Right renal pelvis (tissue), 4 donors: ENCODE results near the gene SLC16A13. TPM values are rescaled to one million over a fixed set of nuclear protein-coding genes. Genes with fewer than 3 reads are reported as not detected.
"Not testable (repeated sequence)": the region's sequence is repeated elsewhere in the genome, so short reads cannot be mapped to it uniquely, and the experiment has no call there.

Source experiments
- DNase-seq, 4 donors: peaks; one replicate each; pipeline ENCODE4 v3.0.0-alpha.2; 2013; ENCODE audit warnings: low read depth in 4 of 4, low spot score in 3 of 4, missing footprints in 1 of 4
- polyA plus RNA-seq, 4 donors: library from polyadenylated mRNA; unstranded; fragments of 120-200 nt; gene quantifications; one replicate each; pipeline ENCODE4 v1.2.1, GENCODE V29; 2013; ENCODE audit not compliant: insufficient read length in 4 of 4

SLC16A13 gene
- polyA plus RNA-seq, 4 donors = 2.7 to 4.8 (median 3.9) TPM

DNA sequence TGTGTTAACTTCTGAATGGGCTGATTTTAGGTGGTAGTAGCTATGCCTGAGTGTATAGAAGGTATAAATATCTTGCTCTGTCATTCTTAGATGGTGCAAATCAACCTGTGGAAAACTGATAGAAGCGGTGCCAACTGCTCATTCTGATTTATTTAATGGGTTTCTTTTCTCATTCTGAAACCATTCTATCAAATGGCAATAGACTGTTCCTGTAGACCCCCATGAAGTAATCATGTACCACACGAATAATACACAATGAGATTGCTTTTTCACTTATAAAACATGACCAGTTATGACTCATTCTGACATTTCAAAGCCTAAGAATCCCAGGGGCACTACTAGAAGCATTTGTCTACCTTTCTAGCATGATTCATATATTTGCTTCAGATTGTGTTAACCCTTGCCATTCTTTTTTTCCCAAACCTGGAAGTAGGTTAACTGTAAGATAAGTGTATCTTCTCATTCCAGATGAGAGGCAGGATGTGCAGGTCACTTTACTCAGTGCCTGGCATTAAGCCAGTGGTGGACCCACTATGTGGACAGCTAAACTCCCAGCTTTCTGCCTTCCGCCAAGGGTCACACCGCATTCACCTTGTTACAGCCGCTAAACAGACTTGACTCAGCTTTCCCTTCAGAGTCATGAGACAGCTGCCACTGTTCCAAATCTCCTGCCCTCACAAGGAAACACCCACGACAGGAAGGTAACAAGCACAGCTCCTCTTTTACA is 24.5 kb downstream of the SLC16A13 start:
- DNase-seq = no peak

DNA sequence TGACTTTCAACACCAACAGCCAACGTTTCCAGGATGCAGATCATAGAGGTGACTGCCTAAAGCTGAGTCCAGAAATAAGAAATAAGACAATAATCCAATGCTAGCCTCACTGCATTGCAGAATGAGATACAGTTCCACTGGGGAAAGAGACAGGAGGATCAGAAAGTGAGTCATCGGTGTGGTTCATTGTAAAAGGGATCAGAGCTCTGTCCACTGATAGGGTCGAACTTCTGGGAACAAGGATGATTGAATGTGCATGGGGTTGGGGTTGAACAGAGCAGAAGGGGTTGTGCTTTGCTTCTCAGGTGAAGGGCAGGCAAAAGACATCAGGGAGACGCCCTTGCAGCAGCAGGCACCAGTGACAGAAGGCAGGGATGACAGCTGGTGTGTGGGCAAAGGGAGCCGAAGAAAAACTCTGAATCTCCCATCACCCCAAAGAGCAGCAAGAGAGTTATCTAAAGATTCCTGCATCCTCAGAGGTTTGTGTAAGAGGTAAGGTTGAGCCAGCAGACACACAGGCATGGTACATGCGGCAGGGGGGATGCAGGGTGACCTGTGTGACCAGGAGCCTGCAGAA is 27.8 kb downstream of the SLC16A13 start:
- no peak for DNase-seq

DNA sequence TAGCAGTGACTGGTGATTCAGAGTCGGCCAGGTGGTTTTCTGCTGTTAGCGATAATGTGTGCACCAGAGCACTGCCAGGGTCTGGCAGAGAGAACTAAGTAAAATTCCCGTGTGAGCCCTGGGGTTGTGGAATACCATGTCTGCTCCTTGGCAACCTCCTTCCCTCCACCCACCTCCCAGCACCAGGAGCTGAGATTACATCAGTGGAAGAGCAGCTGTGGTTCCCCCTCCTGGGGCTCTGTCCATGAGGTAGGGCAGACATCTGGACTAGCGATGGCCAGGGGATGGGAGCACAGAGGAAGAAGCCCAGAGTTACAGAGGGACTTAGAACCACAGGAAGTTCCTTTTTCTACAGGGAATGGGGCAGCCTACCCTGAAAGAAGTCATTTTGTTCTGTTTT is 28.4 kb downstream of the SLC16A13 start:
- DNase-seq = no peak

DNA sequence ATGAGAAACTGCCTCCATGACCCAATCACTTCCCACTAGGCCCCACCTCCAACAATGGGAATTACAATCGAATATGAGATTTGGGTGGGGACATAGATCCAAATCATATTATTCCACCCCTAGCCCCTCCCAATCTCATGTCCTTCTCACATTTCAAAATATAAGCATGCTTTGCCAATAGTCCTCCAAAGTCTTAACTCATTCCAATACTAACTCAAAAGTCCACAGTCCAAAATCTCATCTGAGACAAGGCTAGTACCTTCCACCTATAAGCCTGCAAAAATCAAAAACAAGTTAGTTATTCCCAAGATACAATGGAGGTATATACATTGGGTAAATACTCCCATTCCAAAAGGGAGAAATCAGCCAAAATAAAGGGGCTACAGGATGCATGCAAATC is 31.4 kb downstream of the SLC16A13 start:
- no peak for DNase-seq

DNA sequence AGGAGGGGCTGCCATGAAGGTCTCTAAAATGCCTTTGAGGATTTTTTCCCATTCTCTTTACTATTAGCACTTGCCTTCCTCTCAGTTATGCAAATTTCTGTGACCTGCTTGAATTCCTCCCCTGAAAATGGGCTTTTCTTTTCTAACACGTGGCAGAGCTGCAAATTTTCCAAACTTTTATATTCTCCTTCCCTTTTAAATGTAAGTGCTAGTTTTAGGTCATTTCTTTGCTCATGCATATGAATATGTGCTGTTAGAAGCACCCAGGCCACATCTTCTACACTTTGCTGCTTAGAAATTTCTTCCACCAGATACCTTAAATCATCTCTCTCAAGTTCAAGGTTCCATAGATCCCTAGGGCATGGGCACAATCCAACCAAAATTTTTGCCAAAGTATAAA is 32.5 kb downstream of the SLC16A13 start:
- no peak for DNase-seq

DNA sequence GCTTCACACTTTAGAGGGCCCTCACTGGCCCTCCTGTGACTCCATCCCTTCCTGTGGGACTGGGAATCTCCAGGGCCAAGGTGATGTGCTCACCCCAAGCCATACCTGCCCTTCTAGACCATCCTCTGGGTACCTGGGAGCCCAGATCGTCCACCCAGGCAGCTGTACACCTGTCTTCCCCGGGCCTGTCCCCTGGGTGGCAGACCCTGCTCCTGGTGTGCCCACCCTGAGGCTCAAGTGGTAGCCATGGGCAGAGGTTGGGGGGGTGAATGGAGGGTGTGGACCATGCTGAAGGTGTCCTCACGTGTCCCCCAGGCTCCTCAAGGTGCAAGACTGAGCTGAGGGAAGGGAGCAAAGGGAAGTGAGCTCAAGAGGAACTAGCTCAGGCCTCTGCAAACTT is 34.9 kb downstream of the SLC16A13 start:
- DNase-seq = no peak

DNA sequence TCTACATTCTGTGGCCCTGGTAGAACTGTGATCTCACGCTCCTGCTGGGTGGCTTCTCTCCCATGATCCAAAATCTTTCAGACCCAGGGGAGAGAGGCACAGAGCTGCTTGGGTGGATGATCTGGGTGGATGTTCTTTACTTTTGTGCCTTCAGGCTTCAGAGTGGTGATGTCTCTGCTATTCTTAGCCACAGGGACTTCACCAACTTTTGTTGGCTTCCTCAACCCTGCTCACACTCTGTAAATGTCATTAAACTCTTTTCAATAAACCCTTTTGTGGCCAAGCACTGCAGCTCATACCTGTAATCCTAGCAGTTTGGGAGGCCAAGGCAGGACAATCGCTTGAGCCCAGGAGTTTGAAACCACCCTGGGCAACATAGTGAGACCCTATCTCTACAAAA is 36.6 kb downstream of the SLC16A13 start:
- DNase-seq = no peak

DNA sequence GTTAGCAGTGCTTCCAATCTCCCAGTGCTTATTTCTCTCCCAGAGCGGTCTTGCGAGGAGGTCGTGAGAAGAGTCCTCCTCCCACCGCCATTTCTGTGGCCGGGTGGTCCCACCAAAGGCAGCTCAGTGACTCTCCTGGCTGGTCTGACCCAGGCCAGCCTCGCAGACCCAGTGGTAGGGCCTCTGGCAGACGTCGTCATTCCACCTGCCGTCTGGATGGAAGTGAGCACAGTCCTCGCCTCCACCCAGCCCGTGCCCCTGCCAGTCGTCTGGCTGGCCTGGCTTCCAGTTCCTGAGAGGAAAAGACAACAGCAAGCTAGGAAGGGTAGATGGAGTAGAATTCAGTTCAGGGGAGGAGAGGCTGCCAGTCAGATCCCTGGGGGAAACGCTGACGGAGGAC is 39.1 kb downstream of the SLC16A13 start:
- DNase-seq = no peak

DNA sequence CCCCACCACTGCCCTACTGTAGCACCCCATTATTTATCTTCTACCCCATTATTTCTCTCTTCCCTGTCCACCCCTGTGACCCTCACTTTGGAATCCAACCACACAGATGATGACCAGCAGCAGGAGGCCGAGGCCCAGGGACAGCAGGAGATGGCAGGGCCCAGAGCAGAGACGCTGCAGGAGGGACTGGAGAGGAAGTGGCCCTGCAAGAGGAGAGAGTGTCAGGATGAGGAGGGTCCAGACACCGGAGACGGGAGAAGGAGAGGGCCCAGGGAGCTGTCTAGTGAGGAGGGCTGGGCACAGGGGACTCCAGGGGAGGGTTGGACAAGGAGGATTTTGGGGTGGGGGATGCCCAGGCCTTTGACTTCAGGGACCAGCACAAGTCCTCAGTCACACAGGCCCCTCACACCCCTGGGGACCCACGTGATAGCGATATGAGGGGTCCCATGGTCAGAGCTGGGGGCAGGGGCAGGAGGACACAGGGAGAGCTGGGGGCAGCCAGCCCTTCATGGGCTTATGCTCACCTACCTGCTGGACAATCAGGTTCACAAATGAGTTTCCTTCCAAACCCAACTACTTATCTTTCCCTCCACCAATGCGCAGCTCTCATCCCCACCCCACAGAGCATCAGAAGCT is 42.2 kb downstream of the SLC16A13 start:
- no peak for DNase-seq

DNA sequence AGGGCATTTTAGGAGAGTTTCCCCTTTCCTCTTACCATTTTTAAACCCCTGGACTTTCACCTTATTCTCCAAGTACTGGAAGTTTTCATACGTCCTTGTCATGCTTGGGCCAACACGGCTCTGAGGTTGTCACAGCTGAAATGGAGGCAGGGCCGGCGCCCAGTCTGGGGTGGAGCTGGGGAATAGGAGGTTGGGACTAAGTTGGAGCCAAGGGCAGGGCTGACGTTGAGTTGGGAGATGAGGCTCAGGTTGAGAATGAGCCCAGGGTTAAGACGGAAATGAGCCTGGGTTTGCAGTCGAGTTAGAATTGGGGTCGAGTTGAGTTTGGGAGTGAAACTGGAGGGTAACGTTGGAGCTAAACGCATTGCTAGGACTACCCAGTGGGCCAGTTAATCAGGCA is 42.9 kb downstream of the SLC16A13 start:
- no peak for DNase-seq

DNA sequence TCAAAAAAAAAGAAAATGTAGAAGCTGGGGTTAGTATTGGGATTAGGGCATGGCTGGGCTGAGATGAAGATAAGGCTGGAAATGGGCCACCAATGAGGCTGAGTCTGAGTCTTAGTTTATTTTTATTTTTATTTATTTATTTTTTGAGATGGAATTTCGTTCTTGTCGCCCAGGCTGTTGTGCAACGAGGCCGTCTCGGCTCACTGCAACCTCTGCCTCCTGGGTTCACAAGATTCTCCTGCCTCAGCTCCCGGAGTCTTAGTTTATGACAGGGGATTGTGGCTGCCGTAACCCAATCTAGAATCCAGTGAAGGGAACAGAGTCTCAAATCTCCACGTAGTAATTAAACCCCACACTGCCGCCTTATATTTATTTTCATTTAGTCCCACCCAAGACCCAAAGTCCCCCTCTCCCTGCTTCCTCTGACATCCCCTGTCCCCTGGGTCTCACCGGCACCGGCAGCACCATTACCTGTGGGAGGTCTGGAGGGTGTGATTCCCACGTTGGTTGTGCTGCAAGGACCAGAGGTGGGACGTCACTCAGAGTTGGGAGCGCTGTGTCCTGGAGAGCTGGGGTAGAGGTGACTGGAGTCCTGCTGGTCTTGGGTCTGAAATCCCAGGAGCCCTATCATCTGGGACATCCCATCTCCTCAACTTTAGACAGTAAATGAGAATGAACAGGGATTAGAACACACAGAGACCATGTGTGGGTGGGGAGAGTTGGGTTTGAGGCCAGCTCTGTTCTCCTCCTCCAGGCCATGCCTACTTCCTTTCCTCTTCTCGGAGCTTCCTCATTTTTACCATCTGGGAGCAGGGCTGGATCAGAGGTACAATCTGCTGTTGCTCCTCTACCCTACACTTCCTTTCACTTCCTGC is 44.0 kb downstream of the SLC16A13 start, which contains the start of gene CLEC10A:
CLEC10A (minus strand) TSS at position 671 of the 875 bp plus-strand sequence. CDS start 1,439 bp downstream, outside the sequence.
- DNase-seq = no peak

DNA sequence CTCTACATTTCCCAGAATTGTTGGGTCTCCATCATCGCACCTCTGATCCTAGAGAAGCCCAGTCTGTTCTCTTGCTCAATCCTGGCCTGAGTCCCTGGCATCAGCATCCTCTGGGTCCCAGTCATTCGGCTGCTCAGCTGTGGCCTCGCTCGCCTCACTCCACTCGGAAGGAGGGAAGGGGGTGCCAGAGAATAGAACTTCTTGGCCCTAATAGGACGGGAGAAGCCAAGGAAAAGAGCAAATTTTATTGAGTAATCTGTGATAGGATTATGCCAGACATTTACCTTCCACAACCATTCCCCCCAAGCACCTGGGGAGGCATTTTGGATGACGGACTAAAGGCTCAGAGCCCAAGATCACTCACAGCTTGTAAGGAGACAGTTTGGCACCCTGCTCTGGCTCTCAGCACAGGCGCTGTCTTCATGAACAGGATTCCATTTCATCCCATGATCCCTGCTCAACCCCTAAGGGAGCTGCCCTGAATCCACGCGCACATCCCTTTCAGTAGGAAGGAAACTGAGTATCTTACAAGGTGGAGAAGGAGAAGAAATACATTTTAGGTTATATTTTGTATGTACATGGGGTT is 44.7 kb downstream of the SLC16A13 start:
- DNase-seq = no peak

DNA sequence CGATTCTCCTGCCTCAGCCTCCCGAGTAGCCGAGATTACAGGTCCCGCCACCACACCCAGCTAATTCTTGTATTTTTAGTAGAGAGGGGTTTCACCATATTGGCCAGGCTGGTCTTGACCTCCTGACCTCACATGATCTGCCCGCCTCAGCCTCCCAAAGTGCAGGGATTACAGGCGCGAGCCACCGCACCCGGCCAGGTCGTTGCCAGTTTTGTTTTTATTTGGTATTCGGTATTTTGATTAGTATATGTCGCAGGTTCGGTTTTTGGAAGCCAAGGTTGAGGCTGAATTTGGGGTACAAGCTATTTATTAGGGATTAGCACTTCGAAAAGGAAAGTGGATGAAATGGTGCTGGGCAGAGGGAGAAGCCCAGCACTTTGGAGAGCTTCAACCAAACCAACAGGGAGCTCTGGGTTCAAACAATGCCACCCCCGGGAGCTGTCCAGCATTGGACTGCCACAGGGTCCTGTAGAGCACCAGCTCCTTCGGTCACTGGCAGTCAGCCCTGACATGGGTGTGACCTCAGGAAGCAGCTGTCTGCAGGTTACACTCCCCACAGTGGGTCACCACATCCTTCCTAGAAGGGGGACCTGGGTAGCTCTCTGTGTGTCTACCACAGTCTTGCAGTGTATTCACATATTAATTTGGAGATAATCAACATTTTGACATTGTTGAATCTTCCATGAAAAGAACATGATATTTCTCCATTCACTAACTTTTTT is 45.7 kb downstream of the SLC16A13 start:
- no peak for DNase-seq

DNA sequence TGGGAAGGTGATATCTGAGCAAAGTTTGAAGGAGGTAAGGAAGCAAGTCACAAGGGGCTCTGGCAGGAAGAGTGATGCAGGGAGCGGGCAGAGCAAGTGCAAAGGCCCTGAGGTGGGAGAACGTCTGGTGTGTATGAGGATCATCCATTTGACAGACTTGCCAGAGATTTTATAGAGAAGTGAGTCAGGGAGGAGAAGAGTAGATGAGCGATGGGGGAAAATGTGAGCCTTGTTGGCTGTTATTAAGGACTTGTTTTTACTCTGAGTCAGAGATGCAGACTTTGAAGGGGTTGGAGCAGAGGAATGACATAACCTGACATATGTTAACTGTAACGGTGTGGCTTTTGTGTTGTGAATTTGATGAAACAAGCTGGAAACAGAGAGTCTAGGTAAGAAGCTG is 47.8 kb downstream of the SLC16A13 start:
- DNase-seq = no peak

DNA sequence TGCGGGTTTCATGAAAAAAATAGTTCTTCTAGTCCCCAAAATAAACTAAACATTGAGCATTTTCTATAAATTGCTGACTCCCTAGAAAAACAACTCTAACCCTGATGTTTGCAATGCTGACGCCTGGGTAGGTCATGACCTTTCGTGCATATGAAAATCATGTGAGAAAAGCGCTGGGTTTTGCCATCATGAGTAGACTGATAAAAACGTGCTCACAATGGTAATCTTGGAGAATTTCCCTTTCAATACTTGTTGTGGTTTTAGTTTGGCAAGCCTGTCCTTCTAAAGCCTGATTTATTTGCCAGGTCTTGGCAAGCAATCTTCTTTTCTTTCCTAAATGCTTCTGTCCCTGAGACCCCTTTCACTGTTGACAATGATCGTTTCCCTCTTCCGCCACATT is 48.3 kb downstream of the SLC16A13 start:
- no peak for DNase-seq

DNA sequence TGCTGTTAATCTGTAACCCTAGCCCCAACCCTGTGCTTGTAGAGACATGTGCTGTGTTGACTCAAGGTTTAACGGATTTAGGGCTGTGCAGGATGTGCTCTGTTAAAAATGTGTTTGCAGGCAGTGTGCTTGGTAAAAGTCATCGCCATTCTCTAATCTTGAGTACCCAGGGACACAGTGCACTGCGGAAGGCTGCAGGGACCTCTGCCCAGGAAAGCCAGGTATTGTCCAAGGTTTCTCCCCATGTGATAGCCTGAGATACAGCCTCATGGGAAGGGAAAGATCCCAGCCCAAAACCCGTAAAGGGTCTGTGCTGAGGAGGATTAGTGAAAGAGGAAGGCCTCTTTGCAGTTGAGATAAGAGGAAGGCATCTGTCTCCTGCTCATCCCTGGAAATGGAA is 52.6 kb downstream of the SLC16A13 start:
- not testable (repeated sequence) for DNase-seq

DNA sequence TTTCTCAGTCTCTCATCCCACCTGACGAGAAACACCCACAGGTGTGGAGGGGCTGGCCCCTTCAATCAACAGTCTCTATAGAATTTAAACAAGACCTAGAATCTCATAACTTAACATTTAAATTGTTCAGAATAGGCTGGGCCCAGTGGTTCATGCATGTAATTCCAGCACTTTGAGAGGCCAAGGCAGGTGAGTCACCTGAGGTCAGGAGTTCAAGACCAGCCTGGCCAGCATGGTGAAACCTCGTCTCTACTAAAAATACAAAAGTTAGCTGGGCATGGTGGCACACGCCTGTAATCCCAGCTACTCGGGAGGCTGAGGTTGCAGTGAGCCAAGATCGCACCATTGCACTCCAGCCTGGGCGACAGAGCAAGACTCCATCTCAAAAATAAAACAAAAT is 53.8 kb downstream of the SLC16A13 start:
- not testable (repeated sequence) for DNase-seq
